SK-N-SH (cell line): ENCODE data around the gene PLCL2. TPM values are rescaled to one million over a fixed set of nuclear protein-coding genes. Genes with fewer than 3 reads are reported as not detected.

Source experiments
- CTCF ChIA-PET: fragments of 300-600, 350-600 bp; formaldehyde crosslinking; extraction: SDS; loops from one replicate; lab custom pipeline; 2021; lab: Yijun Ruan, JAX
- POLR2A ChIA-PET: fragments of 350-600 bp; sonication (Branson Sonifier 250); formaldehyde crosslinking; extraction: SDS; loops from one replicate; lab custom pipeline; 2020; ENCODE audit warnings: antibody characterized with exemption, inconsistent platforms; lab: Yijun Ruan, JAX
- DNase-seq: peaks from one replicate; pipeline ENCODE4 v3.0.0; 2012
- H2AFZ ChIP-seq: fragments of 200-600 bp; sonication (generic); 2 replicates; pipeline ENCODE4 v1.8.1; 2016; ENCODE audit warnings: antibody characterized with exemption, mild to moderate bottlenecking, low read depth
- H3F3A ChIP-seq: fragments of 200-600 bp; sonication (generic); replicated peaks from 2 replicates; pipeline ENCODE3; 2016; ENCODE audit warnings: antibody characterized with exemption, mild to moderate bottlenecking; ENCODE audit not compliant: insufficient read depth
- H3K27ac ChIP-seq, 2 experiments: fragments of 200-500 bp in 1 of 2; fragments of 200-600 bp in 1 of 2; sonication (Bioruptor generic) in 1 of 2; sonication (generic), shearing (Covaris generic) in 1 of 2; 2 replicates each; pipeline versions ENCODE4 v1.5.1 to v1.6.1; 2014 to 2016; ENCODE audit warnings: low read depth in 2 of 2, inconsistent platforms in 1 of 2, low read length in 1 of 2, mild to moderate bottlenecking in 1 of 2, mixed read lengths in 1 of 2
- H3K27me3 ChIP-seq: fragments of 200-600 bp; sonication (generic), shearing (Covaris generic); 2 replicates; pipeline ENCODE4 v1.6.1; 2016; ENCODE audit warnings: mixed run types; ENCODE audit not compliant: insufficient read depth
- H3K36me3 ChIP-seq, 2 experiments: fragments of 200-500 bp in 1 of 2; fragments of 200-600 bp in 1 of 2; sonication (Bioruptor generic) in 1 of 2; sonication (generic) in 1 of 2; replicated peaks in 1 of 2; 2 replicates each; pipeline versions ENCODE3 to v1.5.1; 2014 to 2016; ENCODE audit warnings: low read length in 1 of 2, mild to moderate bottlenecking in 1 of 2; ENCODE audit not compliant: insufficient read depth in 2 of 2, control insufficient read depth in 1 of 2
- H3K4me1 ChIP-seq, 2 experiments: fragments of 200-500 bp in 1 of 2; fragments of 200-600 bp in 1 of 2; sonication (Bioruptor generic) in 1 of 2; sonication (generic), shearing (Covaris generic) in 1 of 2; 2 replicates each; pipeline versions ENCODE4 v1.5.1 to v1.6.1; 2014 to 2016; ENCODE audit warnings: low read depth in 1 of 2, low read length in 1 of 2, mixed run types in 1 of 2; ENCODE audit not compliant: insufficient read depth in 2 of 2, control insufficient read depth in 1 of 2
- H3K4me2 ChIP-seq: fragments of 200-600 bp; sonication (generic), shearing (Covaris generic); 2 replicates; pipeline ENCODE4 v1.6.1; 2017; ENCODE audit warnings: mixed run types
- H3K4me3 ChIP-seq, 2 experiments: fragments of 200-500 bp in 1 of 2; fragments of 200-600 bp in 1 of 2; sonication (Bioruptor generic) in 1 of 2; sonication (generic), shearing (Covaris generic) in 1 of 2; 2 replicates each; pipeline versions ENCODE4 v1.5.1 to v1.8.1; 2014 to 2016; ENCODE audit warnings: low read depth in 2 of 2, inconsistent platforms in 1 of 2, low read length in 1 of 2, mild to moderate bottlenecking in 1 of 2, mixed read lengths in 1 of 2, moderate library complexity in 1 of 2
- H3K79me2 ChIP-seq: fragments of 200-600 bp; sonication (generic); 2 replicates; pipeline ENCODE4 v1.8.1; 2017; ENCODE audit warnings: mild to moderate bottlenecking; ENCODE audit not compliant: insufficient read depth
- H3K9ac ChIP-seq: fragments of 200-600 bp; sonication (generic); 2 replicates; pipeline ENCODE4 v1.6.1; 2017; ENCODE audit warnings: mixed run types
- H3K9me2 ChIP-seq: fragments of 200-600 bp; sonication (generic); 2 replicates; pipeline ENCODE4 v1.6.1; 2017; ENCODE audit warnings: mixed run types
- H3K9me3 ChIP-seq: fragments of 200-600 bp; sonication (generic); 2 replicates; pipeline ENCODE4 v1.6.1; 2017; ENCODE audit warnings: mixed run types, mild to moderate bottlenecking, moderate library complexity
- H4K20me1 ChIP-seq: fragments of 200-600 bp; sonication (generic); 2 replicates; pipeline ENCODE4 v1.6.1; 2017; ENCODE audit warnings: mild to moderate bottlenecking, mixed run types; ENCODE audit not compliant: insufficient read depth
- CHD2 ChIP-seq: fragments of 150-350 bp; IDR thresholded peaks from 2 replicates; pipeline ENCODE4 v1.6.1; 2018; ENCODE audit warnings: low read length; ENCODE audit not compliant: partially characterized antibody
- CTCF ChIP-seq: fragments of 200-600 bp; sonication (generic); IDR thresholded peaks from 2 replicates; pipeline ENCODE4 v1.6.1; 2017; ENCODE audit warnings: antibody characterized with exemption, mild to moderate bottlenecking, moderate library complexity
- ELF1 ChIP-seq: IDR thresholded peaks from 2 replicates; pipeline ENCODE4 v1.4.0; 2012
- EP300 ChIP-seq, 2 experiments: IDR thresholded peaks; 2 replicates each; pipeline versions ENCODE4 v1.4.0 to v1.6.1; 2012; ENCODE audit warnings: borderline replicate concordance in 1 of 2, low read depth in 1 of 2, low read length in 1 of 2
- EZH2phosphoT487 ChIP-seq: fragments of 200-600 bp; sonication (generic); IDR thresholded peaks from 2 replicates; pipeline ENCODE4 v1.6.1; 2017; ENCODE audit warnings: low read depth, mixed run types, mild to moderate bottlenecking, antibody characterized with exemption, moderate library complexity, borderline replicate concordance
- FOSL2 ChIP-seq: IDR thresholded peaks from 2 replicates; pipeline ENCODE4 v1.4.0; 2012; ENCODE audit warnings: low read depth, mild to moderate bottlenecking, moderate library complexity, borderline replicate concordance
- FOXM1 ChIP-seq: IDR thresholded peaks from 2 replicates; pipeline ENCODE4 v1.4.0; 2012; ENCODE audit warnings: low read depth, mild to moderate bottlenecking
- GABPA ChIP-seq: IDR thresholded peaks from 2 replicates; pipeline ENCODE4 v1.4.0; 2012; ENCODE audit warnings: low read depth, mild to moderate bottlenecking
- JUND ChIP-seq: IDR thresholded peaks from 2 replicates; pipeline ENCODE4 v1.4.0; 2012
- MXI1 ChIP-seq: IDR thresholded peaks from 2 replicates; pipeline ENCODE4 v1.6.1; 2012; ENCODE audit warnings: mild to moderate bottlenecking, low read depth, low read length, improper control_type of control experiment
- NFIC ChIP-seq: IDR thresholded peaks from 2 replicates; pipeline ENCODE4 v1.4.0; 2012; ENCODE audit warnings: borderline replicate concordance
- NRF1 ChIP-seq: IDR thresholded peaks from 2 replicates; pipeline ENCODE4 v1.6.1; 2012; ENCODE audit warnings: low read depth, mild to moderate bottlenecking, low read length
- PBX3 ChIP-seq: IDR thresholded peaks from 2 replicates; pipeline ENCODE4; 2012
- POLR2AphosphoS5 ChIP-seq: IDR thresholded peaks from 2 replicates; pipeline ENCODE4 v1.6.1; 2012; ENCODE audit warnings: low read depth, low read length
- RAD21 ChIP-seq: IDR thresholded peaks from 2 replicates; pipeline ENCODE4 v1.6.1; 2012; ENCODE audit warnings: mild to moderate bottlenecking, low read length
- RCOR1 ChIP-seq: fragments of 150-350 bp; IDR thresholded peaks from 2 replicates; pipeline ENCODE4 v1.6.1; 2017; ENCODE audit warnings: antibody characterized with exemption, low read length
- RXRA ChIP-seq: IDR thresholded peaks from 2 replicates; pipeline ENCODE4 v1.4.0; 2012; ENCODE audit warnings: low read depth, mild to moderate bottlenecking, borderline replicate concordance
- SIN3A ChIP-seq: IDR thresholded peaks from 2 replicates; pipeline ENCODE4 v1.6.1; 2012; ENCODE audit warnings: low read depth, mild to moderate bottlenecking, low read length, moderate library complexity, borderline replicate concordance
- SMC3 ChIP-seq: IDR thresholded peaks from 2 replicates; pipeline ENCODE4 v1.6.1; 2012; ENCODE audit warnings: low read depth, low read length, improper control_type of control experiment
- TAF1 ChIP-seq: IDR thresholded peaks from 2 replicates; pipeline ENCODE4 v1.6.1; 2012; ENCODE audit warnings: low read depth, mild to moderate bottlenecking, low read length, moderate library complexity, borderline replicate concordance
- USF2 ChIP-seq: fragments of 150-350 bp; IDR thresholded peaks from 2 replicates; pipeline ENCODE4 v1.6.1; 2017; ENCODE audit warnings: antibody characterized with exemption, low read length, low read depth, borderline replicate concordance
- YY1 ChIP-seq: IDR thresholded peaks from 2 replicates; pipeline ENCODE4 v1.4.0; 2012; ENCODE audit warnings: low read depth, mild to moderate bottlenecking
- ZBTB33 ChIP-seq: IDR thresholded peaks from 2 replicates; pipeline ENCODE4 v1.4.0; 2012; ENCODE audit warnings: low read depth, borderline replicate concordance
- WGBS: methylation state at CpG from one replicate; pipeline ENCODE4 v1.1.6; 2017; ENCODE audit warnings: low lambda C conversion rate; 5-methylcytosine and 5-hydroxymethylcytosine counted together
- polyA plus RNA-seq, 3 experiments: library from polyadenylated mRNA; depleted of rRNA; stranded (reverse); fragments of >200 nt; gene quantifications; 2 replicates each; pipeline ENCODE4 v1.2.3, GENCODE V29; 2012

PLCL2 gene
- polyA plus RNA-seq, 1 of the 3 experiments (the other 2 are of a cell fraction) = 0.85 TPM

- TF ChIP-seq POLR2AphosphoS5 (no peak), PBX3 (no peak), RAD21 (no peak), RCOR1 (no peak), EZH2phosphoT487 (no peak), USF2 (no peak), SIN3A (no peak), FOXM1 (no peak), ELF1 (no peak), ZBTB33 (no peak), JUND (no peak)
- Histone ChIP-seq H3K4me2 (no peak overlapping the region), H3F3A (no peaks in the 10 kb centered on the region), H3K4me1 (no peaks in the 10 kb centered on the region), H3K79me2 (no peaks in the 10 kb centered on the region), H3K27me3 (no peaks in the 10 kb centered on the region), H3K27ac (no peak overlapping the region), H3K9me2 (no peaks in the 10 kb centered on the region), H3K9me3 (no peaks in the 10 kb centered on the region), H3K4me3 (no peak overlapping the region), H2AFZ (no peak overlapping the region), H3K9ac (no peak overlapping the region), H3K36me3 (no peaks in the 10 kb centered on the region), H4K20me1 (no peaks in the 10 kb centered on the region)
- DNase-seq = no peak
- ChIA-PET POLR2A (no interaction called here), CTCF (interaction anchor here (0.8 kb wide), 1 partner anchor 128 kb away, joined by 3 read pairs; no protein-coding TSS in a partner anchor)
- 83% methylated on average over 2 of the region's 2 CpGs for WGBS
Observed at GRCh38 chr3:16929311-16929710, 44.6 kb downstream of the PLCL2 start.

DNA sequence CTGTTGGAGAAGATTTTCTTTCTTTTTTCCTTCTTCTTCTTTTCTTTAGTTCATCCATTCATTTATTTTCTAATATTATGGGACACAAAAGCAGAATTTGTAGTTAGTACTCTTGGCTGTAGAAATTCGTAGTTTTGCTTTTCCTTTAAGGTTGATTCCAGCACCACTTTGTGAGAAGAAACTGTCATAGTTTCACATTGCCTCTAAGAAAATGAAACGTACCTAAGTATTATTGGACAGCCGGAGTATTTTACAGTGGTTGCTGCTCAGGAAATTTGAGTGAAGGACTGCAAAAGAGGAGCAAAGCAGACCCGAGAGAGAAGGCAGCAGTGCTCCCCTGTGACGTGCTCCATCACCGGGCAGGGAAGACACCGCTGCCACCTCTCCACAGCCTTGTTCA, 48.1 kb downstream of the PLCL2 start:
- ChIA-PET CTCF (interaction anchor here (1.5 kb wide), 1 partner anchor 14 kb away, joined by 4 read pairs; no protein-coding TSS in a partner anchor), POLR2A (no interaction called here)
- H3K4me1 ChIP-seq = no peaks in the 10 kb centered on the region; a peak in 2 of 4 replicates
- no peak overlapping the region for H2AFZ ChIP-seq
- no peaks in the 10 kb centered on the region for H3K36me3 ChIP-seq
- H3K9ac ChIP-seq = no peak overlapping the region
- no peaks in the 10 kb centered on the region for H3K27me3 ChIP-seq
- no peaks in the 10 kb centered on the region for H3K9me3 ChIP-seq
- H3F3A ChIP-seq = no peaks in the 10 kb centered on the region
- H3K4me2 ChIP-seq = no peak overlapping the region
- DNase-seq = no peak
- no peaks in the 10 kb centered on the region for H3K9me2 ChIP-seq
- WGBS = 77% methylated on average over 7 of the region's 7 CpGs
- H3K27ac ChIP-seq = no peak overlapping the region
- H3K79me2 ChIP-seq = no peaks in the 10 kb centered on the region
- H3K4me3 ChIP-seq = no peak overlapping the region
- H4K20me1 ChIP-seq = no peaks in the 10 kb centered on the region
- no peak for TF ChIP-seq TAF1
- TF ChIP-seq FOSL2 = no peak
- TF ChIP-seq POLR2AphosphoS5 = no peak
- TF ChIP-seq MXI1 = no peak
- no peak for TF ChIP-seq EP300 (IDR thresholded peaks at IDR 0.05; ENCODE audit: borderline replicate concordance in 1 of 2, low read depth in 1 of 2, low read length in 1 of 2)
- TF ChIP-seq CTCF = no peak
- no peak for TF ChIP-seq EZH2phosphoT487
- TF ChIP-seq NRF1 = no peak
- TF ChIP-seq GABPA = no peak
- no peak for TF ChIP-seq CHD2
- TF ChIP-seq SMC3 = no peak
- TF ChIP-seq RAD21 = no peak
- no peak for TF ChIP-seq YY1
- TF ChIP-seq RXRA = no peak
- TF ChIP-seq NFIC = no peak
